CD4-positive, alpha-beta T cell treated with Interleukin-2 at 100 ng/mL for 4 hours (primary cell): Measurements from ENCODE around the gene DCLRE1C.
"Not testable (repeated sequence)": the region's sequence is repeated elsewhere in the genome, so short reads cannot be mapped to it uniquely, and the experiment has no call there.

Experiments
- DNase-seq: peaks from one replicate; pipeline ENCODE4 v3.0.0-alpha.2; 2020; ENCODE audit warnings: low spot score

DCLRE1C gene

DNA sequence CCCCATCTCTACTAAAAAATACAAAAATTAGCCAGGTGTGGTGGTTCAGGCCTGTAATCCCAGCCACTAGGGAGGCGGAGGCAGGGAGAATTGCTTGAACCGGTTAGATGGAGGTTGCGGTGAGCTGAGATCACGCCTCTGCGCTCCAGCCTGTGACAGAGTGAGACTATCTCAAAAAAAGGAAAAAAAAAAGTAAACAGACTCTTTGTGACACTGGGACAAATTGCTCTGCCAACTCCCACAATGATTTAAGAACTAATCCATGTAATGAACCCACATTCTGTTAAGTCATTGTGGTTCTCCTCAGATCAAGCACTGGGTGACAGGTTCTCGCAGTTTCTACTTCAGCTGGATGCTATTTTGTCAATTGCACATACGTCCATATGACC, 11.0 kb downstream of the DCLRE1C start:
- not testable (repeated sequence) for DNase-seq

DNA sequence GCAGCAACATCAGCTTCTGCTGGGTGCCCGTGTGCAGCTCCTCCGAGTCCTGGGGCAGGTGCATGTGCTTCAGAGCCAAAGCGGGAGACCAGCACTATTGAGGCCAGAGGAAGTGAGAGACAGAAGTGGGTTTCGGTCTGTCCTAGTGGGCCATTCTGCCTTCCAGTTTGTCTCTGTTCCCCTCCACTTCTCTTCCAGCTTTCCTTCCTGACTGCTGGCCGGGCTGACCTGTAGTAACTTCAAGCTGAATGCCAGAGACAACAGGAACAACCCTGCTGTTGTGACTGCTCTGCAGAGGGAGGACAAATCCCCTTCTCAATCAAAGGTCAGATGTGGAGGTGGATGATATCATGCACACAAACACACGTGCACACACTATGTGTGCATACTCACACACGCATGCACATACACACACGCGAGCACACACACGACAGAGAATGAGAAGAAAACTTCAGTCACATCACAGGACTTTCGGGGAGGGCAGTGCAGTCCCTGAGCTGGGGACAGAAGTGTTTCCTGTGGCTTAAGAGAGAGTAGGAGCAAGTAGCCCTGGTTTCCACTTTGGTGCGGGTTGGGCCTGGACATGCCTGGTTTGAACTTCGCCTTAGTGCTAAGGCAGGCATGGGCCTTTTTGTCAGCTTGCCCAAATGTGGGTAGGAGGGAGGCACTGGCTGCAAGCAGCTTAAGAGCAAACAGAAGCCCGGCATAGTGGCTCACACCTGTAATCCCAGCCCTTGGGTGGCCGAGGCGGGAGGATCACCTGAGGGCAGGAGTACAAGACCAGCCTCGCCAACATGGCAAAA, 11.5 kb downstream of the DCLRE1C start:
- DNase-seq: not testable (repeated sequence)

DNA sequence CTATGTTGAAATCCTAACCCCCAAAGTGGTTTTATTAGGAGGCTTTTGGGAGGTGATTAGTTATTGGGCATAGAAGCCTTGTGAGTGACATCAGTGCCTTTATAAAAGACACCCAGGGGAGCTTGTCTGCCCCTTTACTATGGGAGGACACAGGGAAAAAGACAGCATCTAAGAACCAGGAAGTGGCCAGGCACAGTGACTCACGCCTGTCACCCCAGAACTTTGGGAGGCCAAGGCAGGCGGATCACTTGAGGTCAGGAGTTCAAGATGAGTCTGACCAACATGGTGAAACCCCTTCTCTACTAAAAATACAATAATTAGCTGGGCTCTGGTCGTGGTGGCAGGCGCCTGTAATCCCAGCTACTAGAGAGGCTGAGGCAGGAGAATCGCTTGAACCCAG, 14.9 kb downstream of the DCLRE1C start:
- DNase-seq: peak; percentile 15

DNA sequence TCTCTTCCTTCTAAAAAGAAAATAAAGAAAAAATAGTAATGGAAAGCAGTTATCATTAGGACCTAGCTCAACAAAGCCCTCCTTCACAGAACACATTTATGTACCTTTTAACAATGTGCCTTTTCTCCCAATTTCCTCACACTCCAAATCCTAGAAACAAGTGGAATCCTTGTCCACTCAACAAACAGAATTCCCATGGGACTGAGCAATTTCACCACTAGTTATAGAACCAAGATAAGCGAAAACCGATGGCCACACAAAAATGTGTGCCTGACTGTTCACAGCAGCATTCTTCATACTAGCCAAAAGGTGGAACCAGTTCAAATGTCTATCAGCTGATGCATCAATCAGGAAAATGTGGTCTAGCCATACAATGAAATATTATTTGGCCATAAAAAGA, 17.3 kb downstream of the DCLRE1C start:
- DNase-seq: no peak

DNA sequence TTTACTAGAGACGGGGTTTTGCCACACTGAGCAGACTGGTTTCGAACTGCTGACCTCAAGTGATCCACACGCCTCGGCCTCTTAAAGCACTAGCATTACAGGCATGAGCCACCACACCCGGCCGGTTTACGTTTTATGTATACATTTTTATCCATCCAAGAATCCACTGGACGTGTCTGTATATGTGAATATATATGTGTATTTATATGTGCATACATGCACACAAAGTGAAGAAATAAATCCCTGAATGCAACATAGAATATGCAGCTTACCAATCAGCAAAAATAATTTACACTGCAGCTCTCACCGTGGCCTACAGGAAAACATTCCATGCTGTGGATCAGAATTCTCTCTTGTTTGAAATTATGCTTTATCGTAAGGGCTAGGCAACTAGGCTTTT, 23.3 kb downstream of the DCLRE1C start:
- DNase-seq: no peak

DNA sequence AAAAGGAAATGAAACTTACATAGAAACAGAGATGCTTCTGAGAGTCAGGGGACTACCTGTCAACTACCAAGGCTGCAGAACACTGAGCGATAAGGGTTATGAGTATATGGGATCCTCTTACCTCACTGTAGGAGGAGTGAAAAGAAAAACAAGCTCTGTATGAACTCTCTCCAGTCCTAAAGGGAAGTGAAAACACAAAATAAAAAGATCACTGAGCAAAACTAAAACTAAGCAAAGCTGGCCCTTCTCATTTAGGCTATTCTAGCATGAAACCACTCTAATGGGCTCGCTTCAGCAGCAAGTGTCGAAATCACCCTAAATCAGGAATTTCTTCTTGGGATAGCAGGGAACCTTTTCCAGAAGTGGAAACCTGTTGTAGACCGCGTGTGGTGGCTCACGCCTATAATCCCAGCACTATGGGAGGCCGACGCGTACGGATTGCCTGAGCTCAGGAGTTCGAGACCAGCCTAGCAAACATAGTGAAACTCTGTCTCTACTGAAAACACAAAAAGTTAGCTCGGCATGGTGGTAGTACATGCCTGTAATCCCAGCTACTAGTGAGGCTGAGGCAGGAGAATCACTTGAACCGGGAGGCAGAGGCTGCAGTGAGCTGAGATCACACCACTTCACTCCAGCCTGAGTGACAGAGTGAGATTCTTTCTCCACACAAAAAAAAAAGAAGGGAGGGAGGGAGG, 27.0 kb downstream of the DCLRE1C start:
- DNase-seq: no peak

DNA sequence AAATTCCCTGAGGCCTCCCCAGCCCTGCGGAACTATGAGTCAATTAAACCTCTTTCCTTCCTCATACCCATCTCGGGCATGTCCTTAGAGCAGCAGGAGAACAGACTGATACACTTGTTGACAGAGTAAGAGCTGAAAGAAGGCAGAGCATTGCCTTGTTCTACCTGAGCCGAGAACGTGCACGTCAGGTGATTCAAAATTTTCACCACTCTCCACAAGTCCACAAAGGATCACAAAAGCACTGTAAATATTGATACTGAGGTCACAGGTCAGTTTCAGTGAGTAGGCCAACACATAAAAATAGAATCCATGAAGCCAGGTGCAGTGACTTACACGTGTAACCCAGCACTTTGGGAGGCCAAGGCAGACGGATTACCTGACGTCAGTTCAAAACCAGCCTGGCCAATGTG, 27.8 kb downstream of the DCLRE1C start:
- no peak for DNase-seq

DNA sequence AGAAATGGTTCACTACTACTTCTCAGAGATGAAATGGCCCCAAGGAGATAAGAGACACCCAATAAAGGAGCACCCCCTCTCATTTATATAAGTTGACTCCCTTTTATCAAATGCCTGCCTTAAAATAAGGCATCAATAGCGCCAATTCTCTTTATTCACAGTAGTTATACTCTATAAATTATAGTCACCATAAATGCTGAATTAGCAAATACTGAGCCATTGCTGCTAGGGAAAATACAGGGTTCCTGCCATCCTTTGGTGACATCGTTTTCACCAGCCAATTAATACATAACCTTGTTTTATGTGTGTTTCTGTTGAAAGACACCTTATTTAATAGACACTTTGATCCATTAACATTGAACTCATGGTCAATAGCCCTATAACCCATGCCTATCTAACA, 28.6 kb downstream of the DCLRE1C start:
- no peak for DNase-seq

DNA sequence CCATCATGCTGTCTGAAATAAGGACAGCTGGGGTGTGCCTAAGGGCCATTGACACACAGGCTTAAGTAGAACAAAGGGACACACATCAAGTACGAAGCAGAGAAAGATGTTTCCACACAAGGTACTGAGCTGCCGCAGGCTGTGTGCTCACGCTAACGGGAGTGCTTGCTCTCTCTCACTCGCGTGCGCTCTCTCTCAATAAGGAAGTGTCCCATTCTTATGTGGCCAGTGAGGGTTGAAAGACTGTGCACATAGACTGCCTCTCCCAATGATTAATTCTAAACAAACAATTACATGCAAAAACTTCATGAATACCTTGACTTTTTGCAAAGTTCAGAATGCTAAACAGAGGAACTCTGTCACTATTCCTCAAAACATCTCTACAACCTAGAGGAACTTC, 29.9 kb downstream of the DCLRE1C start:
- DNase-seq: no peak

DNA sequence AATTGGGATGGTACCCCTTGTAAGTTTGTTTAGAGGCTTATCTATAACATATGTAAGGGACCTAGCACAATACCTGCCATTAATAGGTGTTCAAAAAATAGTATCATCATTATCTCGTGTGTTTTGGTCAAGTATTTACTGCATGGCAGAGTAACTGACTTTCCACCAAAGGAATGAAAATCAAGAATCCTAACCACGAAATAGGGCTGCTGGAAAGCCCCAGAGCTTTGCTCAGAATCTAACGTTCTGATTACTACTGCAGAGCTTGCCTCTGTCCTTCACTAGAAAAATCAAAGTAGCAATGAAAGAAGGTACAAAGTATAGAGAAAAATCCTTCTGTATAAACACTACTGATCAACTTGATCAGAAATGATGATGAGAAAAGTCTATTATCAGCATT, 34.9 kb downstream of the DCLRE1C start:
- no peak for DNase-seq

DNA sequence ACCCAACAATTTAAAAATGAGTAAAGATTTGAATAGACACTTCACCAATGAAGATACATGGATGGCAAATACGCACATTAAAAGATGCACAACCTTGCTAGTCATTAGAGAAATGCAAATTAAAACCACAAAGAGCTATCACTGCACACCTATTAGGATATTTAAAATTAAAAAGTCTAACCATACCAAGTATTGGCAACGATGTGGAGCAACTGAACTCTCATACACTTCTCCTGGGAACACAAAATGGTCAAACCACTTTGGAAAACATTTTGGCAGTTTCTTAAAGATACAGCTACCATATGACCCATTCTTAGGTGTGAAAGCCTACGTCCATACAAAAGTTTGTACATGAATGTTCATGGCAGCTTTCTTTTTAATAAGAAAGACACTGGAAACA, 36.1 kb downstream of the DCLRE1C start:
- DNase-seq: no peak

DNA sequence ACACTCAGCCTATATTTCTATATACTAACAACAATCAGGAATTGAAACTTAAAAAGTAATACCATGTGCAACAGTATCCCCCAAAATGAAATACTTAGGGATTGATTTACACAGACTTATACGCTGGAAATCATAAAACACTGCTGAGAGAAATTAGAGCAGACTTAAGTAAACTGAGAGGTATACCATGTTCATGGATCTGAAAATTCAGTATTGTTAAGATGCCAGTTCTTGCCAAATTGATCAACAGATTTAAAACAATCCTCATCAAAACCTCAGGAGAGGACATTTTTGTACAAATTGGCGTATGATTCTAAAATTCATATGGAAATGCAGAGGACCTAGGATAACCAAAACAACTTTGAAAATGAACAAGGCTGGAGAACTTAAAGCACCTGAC, 37.3 kb downstream of the DCLRE1C start:
- no peak for DNase-seq

DNA sequence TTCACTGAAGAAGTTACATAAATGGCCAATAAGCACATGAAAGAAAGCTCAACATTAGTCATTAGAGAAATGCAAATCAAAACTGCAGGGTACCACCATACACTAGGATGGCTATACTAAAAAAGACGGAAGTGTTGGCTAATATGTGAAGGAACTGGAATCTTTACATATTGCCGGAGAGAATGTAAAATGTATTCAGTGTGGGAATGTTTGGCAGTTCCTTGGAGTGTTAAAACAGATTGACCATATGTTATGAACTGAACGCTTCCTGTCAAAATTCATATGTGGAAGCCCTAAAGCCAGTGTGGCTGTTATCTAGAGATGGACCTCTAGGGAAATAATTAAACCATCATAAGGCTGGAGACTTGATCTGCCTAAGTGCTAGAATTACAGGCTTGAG, 42.1 kb downstream of the DCLRE1C start:
- no peak for DNase-seq

DNA sequence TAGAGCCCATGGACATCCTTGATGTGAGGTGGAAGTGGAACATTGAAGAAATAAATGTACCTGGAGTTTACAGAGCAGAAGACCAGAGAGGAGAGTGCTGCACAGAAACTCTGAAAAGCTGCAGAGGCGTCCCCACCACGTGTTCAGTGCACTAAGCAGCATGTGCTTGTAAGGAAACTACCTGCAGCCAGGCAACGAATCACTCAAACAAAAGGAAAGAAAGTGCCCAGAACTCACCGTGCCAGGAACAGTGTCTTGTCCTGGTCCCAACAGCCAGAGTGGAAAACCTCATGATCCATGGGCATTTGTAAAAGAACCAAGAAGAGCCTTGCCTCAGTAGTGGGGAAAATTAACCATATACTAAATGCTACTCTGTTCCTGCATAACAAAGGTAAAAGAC, 42.9 kb downstream of the DCLRE1C start:
- DNase-seq: no peak

DNA sequence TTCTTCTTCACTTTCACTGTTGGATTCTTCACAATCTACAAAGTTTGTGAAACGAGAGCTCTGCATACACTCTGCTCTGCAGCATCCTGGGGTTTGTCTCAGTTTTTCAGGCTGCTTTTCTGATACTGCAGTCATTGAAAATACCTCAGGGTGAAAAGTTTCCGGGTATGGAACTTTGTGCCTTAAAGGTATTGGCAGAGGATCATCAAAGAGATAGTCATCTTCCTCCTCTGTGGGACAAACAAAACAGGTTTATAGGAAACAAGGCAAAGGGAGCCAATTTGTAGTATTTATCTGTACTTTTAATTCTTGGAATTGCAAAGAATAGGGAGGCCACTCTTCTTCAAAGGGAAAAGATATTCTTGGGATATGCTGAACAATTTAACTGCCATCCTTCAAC, 44.8 kb downstream of the DCLRE1C start:
- DNase-seq: no peak

DNA sequence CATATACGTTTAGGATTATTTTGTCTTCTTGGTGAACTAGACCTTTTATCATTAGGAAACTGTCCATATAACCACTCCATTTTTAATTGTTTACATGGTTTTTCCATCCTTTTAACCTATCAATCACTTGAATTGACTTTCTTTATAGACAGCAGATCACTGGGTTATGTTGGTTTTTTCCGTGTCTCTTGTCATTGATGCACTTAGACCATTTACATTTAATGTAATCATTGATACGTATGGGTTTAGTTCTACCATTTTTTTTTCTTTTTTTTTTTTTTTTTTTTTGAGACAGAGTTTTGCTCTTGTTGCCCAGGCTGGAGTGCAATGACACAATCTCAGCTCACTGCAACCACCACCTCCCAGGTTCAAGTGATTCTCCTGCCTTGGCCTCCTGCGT, 46.3 kb downstream of the DCLRE1C start:
- not testable (repeated sequence) for DNase-seq

DNA sequence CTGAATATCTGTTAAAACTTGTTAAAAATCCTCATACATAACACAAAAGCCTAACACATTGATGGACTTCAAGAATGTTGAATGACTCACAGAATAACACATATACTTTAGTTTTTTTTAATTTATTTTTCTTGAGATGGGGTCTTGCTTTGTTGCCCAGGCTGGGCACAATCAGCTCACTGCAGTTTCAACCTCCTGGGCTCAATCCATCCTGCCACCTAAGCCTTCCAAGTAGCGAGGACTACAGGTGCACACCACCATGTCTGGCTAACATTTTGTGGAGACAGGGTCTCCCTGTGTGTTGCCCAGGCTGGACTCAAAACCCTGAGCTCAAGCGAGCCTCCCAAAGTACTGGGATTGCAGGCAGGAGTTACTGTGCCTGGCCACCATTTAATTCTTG, 47.1 kb downstream of the DCLRE1C start:
- DNase-seq: no peak

DNA sequence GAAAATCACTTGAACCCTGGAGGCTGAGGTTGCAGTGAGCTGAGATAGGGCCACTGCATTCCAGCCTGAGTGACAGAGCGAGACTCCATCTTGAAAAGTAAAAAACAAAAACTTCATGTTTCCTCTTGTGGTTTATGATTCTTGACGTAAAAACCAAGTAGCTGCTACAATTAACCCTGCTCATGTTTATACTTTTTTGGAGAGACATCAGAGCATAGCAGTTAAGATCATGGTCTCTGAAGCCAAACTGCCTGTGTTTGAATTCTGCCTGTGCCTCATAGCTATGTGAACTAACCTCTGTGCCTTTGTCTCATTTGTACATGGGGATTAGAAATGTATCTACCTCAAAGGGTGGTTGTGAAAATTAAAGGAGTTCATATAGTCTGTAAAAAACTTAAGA, 48.0 kb downstream of the DCLRE1C start:
- no peak for DNase-seq

DNA sequence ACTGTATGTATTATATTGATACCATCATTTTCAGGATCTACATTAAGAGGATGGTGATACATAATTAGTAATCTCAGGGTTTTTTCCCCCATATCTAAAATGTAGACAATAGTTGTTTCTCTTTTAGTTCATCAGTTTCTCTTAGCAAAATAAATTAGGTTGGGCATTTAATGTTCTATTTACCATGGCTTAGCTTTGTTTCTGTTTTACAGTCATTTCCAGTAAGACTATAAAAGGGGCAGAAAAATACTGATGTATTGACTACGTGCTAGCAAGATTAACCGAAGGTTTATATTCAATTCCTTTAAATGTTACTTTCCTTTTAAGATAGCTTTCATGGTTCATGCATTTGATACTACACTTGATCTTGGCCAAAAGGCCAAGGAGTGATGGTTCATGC, 49.0 kb downstream of the DCLRE1C start:
- no peak for DNase-seq

DNA sequence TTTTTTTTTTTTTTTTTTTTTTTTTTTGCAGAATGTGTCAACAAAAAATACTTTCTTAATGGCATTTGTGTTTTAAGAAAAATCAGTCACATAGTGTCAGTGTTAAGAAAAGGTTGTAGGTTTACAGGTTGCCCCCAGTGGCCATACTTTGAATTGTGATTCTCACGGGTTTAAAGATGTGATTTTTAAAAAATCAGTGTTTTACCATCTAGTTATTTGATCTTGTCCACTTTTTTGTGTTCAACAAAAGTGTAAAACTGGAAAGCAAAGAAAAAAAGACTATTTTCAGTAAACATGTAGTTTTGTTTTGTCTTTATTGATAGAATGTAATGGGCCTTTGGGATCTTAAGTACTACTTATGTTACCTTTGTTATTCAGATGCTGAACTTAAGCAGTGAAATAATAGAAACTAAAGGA, 49.6 kb downstream of the DCLRE1C start:
- peak; percentile 30 for DNase-seq

DNA sequence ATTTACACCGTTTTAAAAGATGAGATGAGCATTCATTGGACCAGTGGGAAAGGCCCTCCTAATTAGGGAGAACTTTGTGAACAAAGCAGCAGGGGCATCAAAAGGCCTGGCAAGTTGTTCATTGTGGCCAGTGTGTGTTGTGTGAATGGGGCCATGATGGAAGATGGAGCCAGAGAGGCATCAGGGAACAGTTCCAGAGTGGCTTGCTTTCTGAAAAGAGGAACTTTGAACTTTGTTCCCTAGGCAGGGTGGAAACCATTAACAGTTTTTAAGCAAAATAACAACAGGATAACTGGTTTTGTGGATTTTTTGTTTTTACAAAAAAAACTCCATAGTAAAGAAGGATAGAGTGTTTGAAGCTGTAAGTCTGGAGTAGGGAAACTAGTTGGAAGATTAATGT, 62.7 kb downstream of the DCLRE1C start:
- no peak for DNase-seq

DNA sequence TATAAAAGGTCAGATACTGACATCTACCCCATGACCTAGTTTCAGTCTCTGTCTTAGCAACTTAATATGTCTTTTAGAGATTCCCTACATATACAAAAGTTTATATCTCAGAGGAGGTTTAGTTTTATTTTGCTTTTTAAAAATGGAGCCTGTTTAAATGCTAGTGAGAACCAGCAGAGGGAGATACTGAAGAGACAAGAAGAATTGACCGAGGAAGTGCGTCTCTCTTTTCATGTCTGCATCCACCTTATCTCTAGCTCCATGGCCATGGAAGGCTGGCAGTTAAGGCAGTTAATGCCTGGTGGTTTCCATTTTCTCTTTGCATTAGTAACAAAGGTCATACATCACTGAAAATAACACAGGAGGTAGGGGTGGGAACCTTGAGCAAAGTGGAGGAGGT, 64.6 kb downstream of the DCLRE1C start:
- DNase-seq: peak; percentile 13

DNA sequence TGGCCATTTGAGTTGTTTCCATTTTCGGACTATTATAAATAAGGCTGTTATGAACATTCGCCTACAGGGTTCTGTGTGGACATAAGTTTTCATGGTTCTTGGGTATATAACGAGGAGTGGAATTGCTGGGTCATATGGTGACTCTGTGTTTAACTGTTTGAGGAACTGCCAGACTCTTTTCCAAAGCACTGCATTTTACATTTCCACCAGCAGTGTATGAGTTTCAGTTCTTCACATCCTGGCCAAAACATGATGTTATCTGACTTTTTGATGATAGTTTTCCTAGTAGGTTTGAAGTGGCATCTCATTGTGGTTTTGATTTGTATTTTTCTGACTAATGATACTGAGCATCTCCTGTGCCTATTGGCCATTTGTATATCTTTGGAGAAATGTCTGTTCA, 69.8 kb downstream of the DCLRE1C start:
- no peak for DNase-seq

DNA sequence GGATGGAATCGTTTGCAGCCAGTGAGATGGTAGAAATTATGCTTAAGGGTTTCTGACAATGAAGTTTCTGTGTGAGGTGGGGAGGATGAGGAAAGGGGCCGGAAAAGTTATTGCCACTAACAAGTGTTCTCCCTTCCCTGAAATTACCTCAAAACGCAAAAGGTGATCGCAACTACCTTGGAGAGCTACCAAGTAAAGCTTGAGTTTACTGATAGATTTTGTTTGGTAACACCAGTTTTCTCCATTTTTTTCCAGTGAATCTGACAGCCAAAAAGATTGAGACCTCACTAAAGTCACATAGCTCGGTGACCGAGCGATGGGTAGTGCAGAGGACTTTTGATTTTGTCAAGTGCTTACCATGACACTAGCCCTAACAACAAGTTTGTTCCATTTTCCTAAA, 73.7 kb downstream of the DCLRE1C start:
- no peak for DNase-seq
